Kidney tubule cell (primary cell): Measurements from ENCODE around the gene INTS13.
A peak's percentile ranks its signal among the peaks of the same experiment; 100 is the strongest.
"Not testable (repeated sequence)": the region's sequence is repeated elsewhere in the genome, so short reads cannot be mapped to it uniquely, and the experiment has no call there.

ENCODE experiments used
- DNase-seq: peaks from one replicate; pipeline ENCODE4 v3.0.0-alpha.2; 2018; ENCODE audit warnings: low spot score

INTS13 gene

GRCh38 chr12:26936559-26937442 lies 980 bp downstream of the INTS13 start:
- no peak for DNase-seq

- no peak for DNase-seq
Observed at GRCh38 chr12:26935636-26936378, 2.0 kb downstream of the INTS13 start.

DNA sequence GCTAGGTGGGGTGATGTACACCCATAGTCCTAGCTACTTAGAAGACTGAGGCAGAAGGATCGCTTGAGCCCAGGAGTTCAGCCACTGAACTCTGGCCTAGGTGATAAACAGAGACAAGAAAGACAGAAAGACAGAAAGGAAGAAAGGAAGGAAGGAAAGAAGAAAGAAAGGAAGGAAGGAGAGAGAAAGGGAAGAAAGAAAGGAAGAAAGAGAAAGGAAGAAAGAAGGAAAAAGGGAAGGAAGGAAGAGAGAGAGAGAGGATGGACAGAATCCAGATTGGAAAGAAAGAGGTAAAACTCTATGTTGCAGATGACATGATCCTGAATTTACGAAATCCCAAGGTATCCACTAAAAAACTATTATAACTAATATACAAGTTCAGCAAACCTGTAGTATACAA lies 8.2 kb downstream of the INTS13 start:
- DNase-seq, result no peak

GRCh38 chr12:26928661-26929060 lies 9.1 kb downstream of the INTS13 start:
- DNase-seq, result no peak

DNA sequence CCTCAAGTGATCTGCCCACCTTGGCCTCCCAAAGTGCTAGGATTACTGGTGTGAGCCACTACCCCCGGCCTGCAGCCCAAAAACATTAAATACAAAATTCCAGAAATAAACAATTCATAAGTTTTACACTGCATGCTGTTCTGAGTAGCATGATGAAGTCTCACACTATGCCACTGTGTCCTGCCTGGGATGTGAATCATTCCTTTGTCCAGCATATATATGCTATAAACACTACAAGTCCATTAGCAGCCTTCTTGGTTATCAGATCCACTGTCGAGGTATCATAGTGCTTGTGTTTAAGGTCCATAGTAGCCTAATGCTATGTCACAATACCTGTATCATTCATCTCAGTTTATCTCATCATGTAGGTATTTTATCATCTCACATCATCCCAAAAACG lies 15.9 kb downstream of the INTS13 start:
- DNase-seq, result no peak

DNA sequence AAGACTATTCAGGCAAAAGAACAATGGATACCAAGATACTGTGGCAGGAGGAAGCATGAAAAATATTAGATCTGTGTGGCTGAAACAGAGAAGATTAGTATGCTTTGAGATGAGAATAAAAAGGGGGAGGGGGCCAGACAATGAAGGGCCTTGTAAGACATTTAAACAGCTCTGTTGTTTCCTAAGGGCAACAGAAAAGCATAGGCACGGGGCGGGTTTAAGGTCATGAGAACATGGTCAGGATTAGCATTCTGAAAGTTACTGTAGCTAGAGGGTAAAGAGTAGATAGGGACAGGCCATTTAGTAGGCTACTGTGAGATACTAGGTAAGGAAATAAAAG lies 18.6 kb downstream of the INTS13 start:
- DNase-seq, result no peak

- no peak for DNase-seq
Observed at GRCh38 chr12:26918321-26919215, 19.2 kb downstream of the INTS13 start.

- DNase-seq, result no peak
Observed at GRCh38 chr12:26906704-26907103, 31.1 kb downstream of the INTS13 start.

DNA sequence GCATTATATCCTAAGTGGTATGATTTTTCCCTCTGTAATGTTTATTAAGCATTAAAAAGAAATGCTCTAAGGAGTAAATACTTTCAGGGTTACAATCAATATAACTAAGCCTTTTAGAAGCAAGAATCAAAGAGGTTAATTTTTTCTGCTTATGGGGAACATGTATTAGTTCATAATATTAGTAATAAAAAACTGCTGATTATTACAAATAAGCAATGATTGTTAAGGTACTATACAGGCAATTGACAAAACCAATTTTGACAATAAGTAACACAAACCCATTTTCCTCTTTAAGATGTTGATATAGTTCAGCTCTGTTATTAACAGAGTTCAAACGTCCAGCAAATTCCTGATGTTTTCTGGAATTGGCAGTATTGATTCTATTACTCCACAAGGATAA lies 31.8 kb downstream of the INTS13 start:
- DNase-seq, result no peak

DNA sequence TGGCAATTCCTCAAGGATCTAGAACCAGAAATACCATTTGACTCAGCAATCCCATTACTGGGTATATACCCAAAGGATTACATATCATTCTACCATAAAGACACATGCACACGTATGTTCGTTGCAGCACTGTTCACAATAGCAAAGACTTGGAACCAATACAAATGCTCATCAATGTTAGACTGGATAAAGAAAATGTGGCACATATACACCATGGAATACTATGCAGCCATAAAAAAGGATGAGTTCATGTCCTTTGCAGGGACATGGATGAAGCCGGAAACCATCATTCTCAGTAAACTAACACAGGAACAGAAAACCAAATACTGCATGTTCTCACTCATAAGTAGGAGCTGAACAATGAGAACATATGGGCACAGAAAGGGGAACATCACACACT lies 34.4 kb downstream of the INTS13 start:
- not testable (repeated sequence) for DNase-seq

DNA sequence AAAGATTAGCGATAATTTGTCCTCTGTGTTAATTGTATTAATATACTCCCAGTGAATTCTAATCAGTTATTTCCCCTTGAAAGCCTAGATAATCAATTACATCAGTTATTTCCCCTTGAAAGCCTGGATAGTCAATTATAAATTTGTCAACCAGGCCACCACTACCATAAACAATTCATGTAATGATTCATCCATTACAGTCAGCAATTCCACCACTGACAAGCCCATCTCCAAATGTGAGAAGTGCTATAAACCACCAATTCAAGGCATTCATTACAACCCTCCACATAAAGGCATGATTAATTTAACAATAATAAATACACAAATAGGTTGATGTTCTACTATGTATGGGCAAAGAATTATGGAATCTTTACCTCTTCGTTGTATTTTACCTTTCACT lies 40.9 kb downstream of the INTS13 start:
- no peak for DNase-seq

- DNase-seq, result no peak
Observed at GRCh38 chr12:26895672-26896071, 42.1 kb downstream of the INTS13 start.

DNA sequence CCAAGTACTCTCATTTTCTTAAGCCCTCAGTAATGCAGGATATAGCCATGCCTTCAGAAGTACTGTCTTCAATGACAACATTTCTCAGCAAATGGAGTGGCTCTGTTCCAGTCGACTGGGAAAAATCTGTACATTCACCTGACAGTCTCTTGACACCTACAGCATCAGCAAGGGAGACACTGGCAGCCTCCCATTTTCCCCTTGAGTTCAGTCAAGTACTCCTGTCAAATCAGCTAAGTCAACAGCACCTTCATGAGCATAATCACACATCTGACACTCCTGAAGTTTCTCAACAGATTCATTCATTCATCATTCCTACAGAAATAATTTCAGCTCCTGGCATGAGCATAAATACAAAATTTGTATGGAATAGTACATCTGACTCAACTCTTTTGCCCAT lies 46.1 kb downstream of the INTS13 start:
- DNase-seq, result no peak

- DNase-seq, result no peak
Observed at GRCh38 chr12:26890784-26891183, 47.0 kb downstream of the INTS13 start.

GRCh38 chr12:26884765-26885576 lies 52.8 kb downstream of the INTS13 start:
- DNase-seq, result peak; percentile 81

DNA sequence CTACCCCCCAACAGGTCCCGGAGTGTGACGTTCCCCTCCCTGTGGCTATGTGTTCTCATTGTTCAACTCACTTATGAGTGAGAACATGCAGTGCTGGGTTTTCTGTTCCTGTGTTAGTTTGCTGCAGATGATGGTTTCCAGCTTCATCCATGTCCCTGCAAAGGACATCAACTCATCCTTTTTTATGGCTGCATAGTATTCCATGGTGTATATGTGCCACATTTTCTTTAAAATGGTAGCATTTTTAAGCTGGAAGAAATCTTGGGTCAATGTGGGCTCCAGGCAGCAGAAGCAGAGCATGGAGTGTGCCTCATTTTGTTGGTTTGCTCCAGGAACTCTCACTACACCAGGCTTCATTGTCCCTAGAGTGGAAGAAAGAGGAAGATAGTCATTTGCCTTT lies 57.2 kb downstream of the INTS13 start:
- DNase-seq, result no peak

GRCh38 chr12:26878661-26879119 lies 59.1 kb downstream of the INTS13 start:
- peak; percentile 52 for DNase-seq

- no peak for DNase-seq
Observed at GRCh38 chr12:26874501-26875296, 63.1 kb downstream of the INTS13 start.

GRCh38 chr12:26872625-26873024 lies 65.2 kb downstream of the INTS13 start:
- no peak for DNase-seq

GRCh38 chr12:26871985-26872384 lies 65.8 kb downstream of the INTS13 start:
- no peak for DNase-seq
